OCI-LY7 (cell line): ENCODE data around the gene BTG2.

ENCODE experiments used
- CTCF ChIP-seq: fragments of 200-600 bp; sonication (generic); conservative IDR thresholded peaks from 2 replicates; pipeline ENCODE4 v1.5.1; 2014; ENCODE audit warnings: mild to moderate bottlenecking, antibody characterized with exemption, low read length, moderate library complexity, mixed read lengths
- EZH2phosphoT487 ChIP-seq: fragments of 200-600 bp; sonication (generic); IDR thresholded peaks from 2 replicates; pipeline ENCODE4 v1.6.1; 2018; ENCODE audit warnings: low read depth, borderline replicate concordance, mild to moderate bottlenecking, mixed run types, antibody characterized with exemption, low read length, moderate library complexity, mixed read lengths

DNA sequence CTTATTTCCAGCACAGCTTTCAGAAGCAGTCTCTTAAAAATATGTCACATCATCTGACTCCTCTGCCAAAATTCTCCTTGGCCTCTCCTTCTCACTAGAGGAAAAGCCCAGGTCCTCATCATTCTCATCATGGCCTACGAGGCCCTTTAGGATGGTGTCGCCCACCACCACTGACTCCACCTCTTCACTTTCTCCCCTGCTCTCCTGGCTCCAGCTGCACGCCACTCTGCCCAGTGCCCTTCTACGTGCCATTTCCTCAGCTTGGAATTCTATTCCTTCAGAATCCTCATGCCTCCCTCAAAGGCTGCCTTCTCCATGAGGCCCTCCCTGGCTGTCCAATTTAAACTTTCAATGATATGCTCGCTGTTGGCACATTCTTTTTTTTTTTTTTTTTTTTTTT lies 25.3 kb upstream of the BTG2 start:
- no peak for TF ChIP-seq CTCF
- TF ChIP-seq EZH2phosphoT487: no peak
